Inferior parietal cortex (tissue), 1 donor: ENCODE measurements around the gene P4HA1.
"Not testable (repeated sequence)": the region's sequence is repeated elsewhere in the genome, so short reads cannot be mapped to it uniquely, and the experiment has no call there.

ENCODE experiments used
- DNase-seq: peaks from one replicate; pipeline ENCODE4 v3.0.0-alpha.2; 2016; ENCODE audit errors: extremely low spot score

Gene P4HA1

GRCh38 chr10:73043766-73044377 lies 52.8 kb downstream of the P4HA1 start:
- DNase-seq = no peak

GRCh38 chr10:73043319-73043718 lies 53.3 kb downstream of the P4HA1 start:
- no peak for DNase-seq

GRCh38 chr10:73042130-73042529 lies 54.5 kb downstream of the P4HA1 start:
- DNase-seq = no peak

GRCh38 chr10:73039635-73040034 lies 57.0 kb downstream of the P4HA1 start:
- no peak for DNase-seq

GRCh38 chr10:73036285-73036684 lies 60.4 kb downstream of the P4HA1 start:
- DNase-seq = not testable (repeated sequence)

- DNase-seq = no peak
These were observed 64.1 kb downstream of the P4HA1 start for GRCh38 chr10:73032536-73032935.

- DNase-seq = not testable (repeated sequence)
These were observed 70.0 kb downstream of the P4HA1 start for GRCh38 chr10:73026623-73027022.

- DNase-seq = not testable (repeated sequence)
These were observed 73.1 kb downstream of the P4HA1 start for GRCh38 chr10:73023455-73024070.

- DNase-seq = not testable (repeated sequence)
These were observed 73.7 kb downstream of the P4HA1 start for GRCh38 chr10:73022961-73023360.

- DNase-seq = not testable (repeated sequence)
These were observed 75.0 kb downstream of the P4HA1 start for GRCh38 chr10:73021538-73022164.

- no peak for DNase-seq
These were observed 75.6 kb downstream of the P4HA1 start for GRCh38 chr10:73021050-73021449.

- no peak for DNase-seq
These were observed 77.6 kb downstream of the P4HA1 start for GRCh38 chr10:73019100-73019499.

GRCh38 chr10:73018632-73019031 lies 78.0 kb downstream of the P4HA1 start:
- DNase-seq = no peak

GRCh38 chr10:73017955-73018480 lies 78.6 kb downstream of the P4HA1 start:
- no peak for DNase-seq

GRCh38 chr10:73015779-73016178 lies 80.9 kb downstream of the P4HA1 start:
- DNase-seq = no peak

- no peak for DNase-seq
These were observed 92.8 kb downstream of the P4HA1 start for GRCh38 chr10:73003822-73004221.

GRCh38 chr10:73000973-73001372 lies 95.7 kb downstream of the P4HA1 start:
- no peak for DNase-seq

GRCh38 chr10:72997099-72997498 lies 99.6 kb downstream of the P4HA1 start:
- DNase-seq = no peak

- not testable (repeated sequence) for DNase-seq
These were observed 101.2 kb downstream of the P4HA1 start for GRCh38 chr10:72995459-72995858.

- DNase-seq = not testable (repeated sequence)
These were observed 106.9 kb downstream of the P4HA1 start for GRCh38 chr10:72989771-72990170.

GRCh38 chr10:72984618-72985017 lies 112.0 kb downstream of the P4HA1 start:
- DNase-seq = not testable (repeated sequence)

GRCh38 chr10:72981882-72982529 lies 114.7 kb downstream of the P4HA1 start:
- DNase-seq = no peak
